CD4-positive, alpha-beta T cell (primary cell): ENCODE results near the gene PPFIBP2. TPM values are rescaled to one million over a fixed set of nuclear protein-coding genes. Genes with fewer than 3 reads are reported as not detected.

ENCODE experiments used
- ATAC-seq: fragments of 200-7000 bp; cut with Tn5 transposase; one replicate; pipeline ENCODE4 v1.10.0; 2022; ENCODE audit warnings: mild to moderate bottlenecking; ENCODE audit not compliant: poor library complexity
- CTCF ChIA-PET: fragments of 350-600 bp; sonication (Branson Sonifier 250); formaldehyde crosslinking; loops from one replicate; lab custom pipeline; 2021; ENCODE audit warnings: antibody characterized with exemption, inconsistent platforms; lab: Charles Lee
- POLR2A ChIA-PET: fragments of 350-600 bp; sonication (Branson Sonifier 250); formaldehyde crosslinking; loops from one replicate; lab custom pipeline; 2021; ENCODE audit warnings: antibody characterized with exemption, inconsistent platforms; lab: Charles Lee
- DNase-seq, 14 experiments: peaks; one replicate each; pipeline ENCODE4 v3.0.0-alpha.2; 2013 to 2020; ENCODE audit warnings: mixed read lengths in 2 of 14
- H3K27ac ChIP-seq, 2 donors: one replicate each; pipeline versions ENCODE4 v1.5.1 to v1.7.0; 2013; ENCODE audit warnings: low read length in 2 of 2, low read depth in 1 of 2, mild to moderate bottlenecking in 1 of 2
- H3K27me3 ChIP-seq, 2 experiments: 1 replicate in 1 of 2; 2 replicates in 1 of 2; pipeline versions ENCODE4 v1.6.1 to v1.7.0; 2013; ENCODE audit warnings: low read length in 2 of 2, control low read depth in 1 of 2, mild to moderate bottlenecking in 1 of 2, moderate library complexity in 1 of 2; ENCODE audit not compliant: insufficient read depth in 2 of 2, control insufficient read depth in 1 of 2
- H3K36me3 ChIP-seq: one replicate; pipeline ENCODE4 v1.6.1; 2013; ENCODE audit warnings: low read length, control low read depth; ENCODE audit not compliant: insufficient read depth
- H3K4me1 ChIP-seq: one replicate; pipeline ENCODE4 v1.6.1; 2013; ENCODE audit warnings: low read length, control low read depth; ENCODE audit not compliant: insufficient read depth
- H3K4me3 ChIP-seq: one replicate; pipeline ENCODE4 v1.5.1; 2013; ENCODE audit warnings: mild to moderate bottlenecking, low read length, moderate library complexity
- H3K9me3 ChIP-seq, 2 experiments: 1 replicate in 1 of 2; 2 replicates in 1 of 2; pipeline versions ENCODE4 v1.6.1 to v1.7.0; 2013; ENCODE audit warnings: low read length in 2 of 2, mild to moderate bottlenecking in 2 of 2, control low read depth in 1 of 2, moderate library complexity in 1 of 2; ENCODE audit not compliant: control insufficient read depth in 1 of 2, insufficient read depth in 1 of 2
- H3K27ac Mint-ChIP-seq: one replicate; pipeline ENCODE4 v1.8.0; 2020; ENCODE audit warnings: mixed read lengths
- H3K27me3 Mint-ChIP-seq: one replicate; pipeline ENCODE4 v1.8.0; 2021; ENCODE audit warnings: mixed read lengths
- H3K36me3 Mint-ChIP-seq: one replicate; pipeline ENCODE4 v1.8.0; 2021; ENCODE audit warnings: low read depth, mixed read lengths
- H3K4me1 Mint-ChIP-seq: one replicate; pipeline ENCODE4 v1.8.0; 2021; ENCODE audit warnings: low read depth, mixed read lengths
- H3K4me3 Mint-ChIP-seq: one replicate; pipeline ENCODE4 v1.8.0; 2020; ENCODE audit warnings: mild to moderate bottlenecking, mixed read lengths
- H3K9me3 Mint-ChIP-seq: one replicate; pipeline ENCODE4 v1.8.0; 2020; ENCODE audit warnings: mixed read lengths
- intact Hi-C, 2 experiments: fragments of 100-400 bp; cut with DNase I in 1 of 2; cut with micrococcal nuclease in 1 of 2; formaldehyde crosslinking; loops; one replicate each; pipeline versions ENCODE4 v1.15.1 to v1.9.0; 2023 to 2025; cut with DNase I, micrococcal nuclease
- total RNA-seq, 174 experiments: library from RNA in 2 of 174; stranded (reverse) in 2 of 174; gene quantifications; one replicate each; pipeline ENCODE4 v1.2.3 and lab custom pipeline; 2021 to 2026
- TF ChIP-seq, protein P1 (sequence below): fragments of 200-600 bp; IDR thresholded peaks from one replicate; pipeline ENCODE4 v1.8.0; 2022; ENCODE audit warnings: antibody characterized with exemption, mild to moderate bottlenecking

Gene PPFIBP2
- total RNA-seq, 2 experiments from 2014 or later: 27.0 to 35.9 TPM

DNA sequence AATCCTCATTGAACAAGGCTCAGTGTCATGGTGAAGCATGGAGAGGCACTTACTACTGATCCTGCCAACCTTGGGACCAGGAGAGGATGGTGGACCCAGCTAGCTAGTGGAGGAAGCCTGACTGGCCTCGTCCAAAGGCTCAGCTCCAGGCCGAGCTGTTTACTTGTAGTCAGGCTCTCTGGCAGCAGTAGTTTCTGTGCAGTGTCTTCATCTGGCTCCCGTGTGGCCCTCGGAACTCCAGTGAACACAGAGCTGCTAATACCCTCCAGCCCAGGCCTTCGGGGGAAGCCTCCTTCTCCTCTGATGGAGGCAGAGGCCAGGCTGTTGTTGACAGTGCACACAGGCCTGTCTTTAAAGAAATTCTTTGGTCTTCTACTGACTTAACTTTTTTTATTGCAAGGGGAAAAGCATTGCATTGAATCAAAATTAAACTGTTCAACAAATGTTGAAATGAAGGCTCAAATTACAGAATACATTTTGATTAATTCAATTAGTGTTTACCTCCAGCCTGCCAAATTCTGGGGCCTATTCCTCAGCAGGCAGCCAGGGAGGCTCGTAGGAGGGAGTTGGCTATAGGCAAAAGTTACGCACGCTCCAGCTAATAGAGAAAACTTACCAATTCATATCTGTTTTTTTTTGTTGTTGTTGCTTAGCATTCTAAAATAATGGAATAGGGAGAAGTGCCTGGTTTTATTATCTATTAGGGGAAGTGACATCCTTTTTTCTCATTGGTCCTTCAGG is 18.8 kb downstream of the PPFIBP2 start:
- Mint-ChIP-seq H3K4me3 (no peak overlapping the region), H3K27me3 (no peaks in the 10 kb centered on the region), H3K9me3 (no peaks in the 10 kb centered on the region), H3K36me3 (no peaks in the 10 kb centered on the region), H3K27ac (no peak overlapping the region), H3K4me1 (peaks cover 90% of the 10 kb centered on the region)
- Histone ChIP-seq H3K4me3 (no peak overlapping the region), H3K27me3 (no peaks in the 10 kb centered on the region), H3K36me3 (no peaks in the 10 kb centered on the region), H3K27ac (no peak overlapping the region), H3K9me3 (no peaks in the 10 kb centered on the region), H3K4me1 (peaks cover 8% of the 10 kb centered on the region)
- DNase-seq: no peak
- TF ChIP-seq, protein P1, sequence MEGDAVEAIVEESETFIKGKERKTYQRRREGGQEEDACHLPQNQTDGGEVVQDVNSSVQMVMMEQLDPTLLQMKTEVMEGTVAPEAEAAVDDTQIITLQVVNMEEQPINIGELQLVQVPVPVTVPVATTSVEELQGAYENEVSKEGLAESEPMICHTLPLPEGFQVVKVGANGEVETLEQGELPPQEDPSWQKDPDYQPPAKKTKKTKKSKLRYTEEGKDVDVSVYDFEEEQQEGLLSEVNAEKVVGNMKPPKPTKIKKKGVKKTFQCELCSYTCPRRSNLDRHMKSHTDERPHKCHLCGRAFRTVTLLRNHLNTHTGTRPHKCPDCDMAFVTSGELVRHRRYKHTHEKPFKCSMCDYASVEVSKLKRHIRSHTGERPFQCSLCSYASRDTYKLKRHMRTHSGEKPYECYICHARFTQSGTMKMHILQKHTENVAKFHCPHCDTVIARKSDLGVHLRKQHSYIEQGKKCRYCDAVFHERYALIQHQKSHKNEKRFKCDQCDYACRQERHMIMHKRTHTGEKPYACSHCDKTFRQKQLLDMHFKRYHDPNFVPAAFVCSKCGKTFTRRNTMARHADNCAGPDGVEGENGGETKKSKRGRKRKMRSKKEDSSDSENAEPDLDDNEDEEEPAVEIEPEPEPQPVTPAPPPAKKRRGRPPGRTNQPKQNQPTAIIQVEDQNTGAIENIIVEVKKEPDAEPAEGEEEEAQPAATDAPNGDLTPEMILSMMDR: no peak
- POLR2A ChIA-PET: interaction anchor here (0.9 to 1.1 kb wide), 2 partner anchors 9 to 20 kb away, joined by 4 to 5 read pairs; no protein-coding TSS in a partner anchor
- intact Hi-C loops: no loop called here
- CTCF ChIA-PET: no interaction called here
- ATAC-seq: no peak

DNA sequence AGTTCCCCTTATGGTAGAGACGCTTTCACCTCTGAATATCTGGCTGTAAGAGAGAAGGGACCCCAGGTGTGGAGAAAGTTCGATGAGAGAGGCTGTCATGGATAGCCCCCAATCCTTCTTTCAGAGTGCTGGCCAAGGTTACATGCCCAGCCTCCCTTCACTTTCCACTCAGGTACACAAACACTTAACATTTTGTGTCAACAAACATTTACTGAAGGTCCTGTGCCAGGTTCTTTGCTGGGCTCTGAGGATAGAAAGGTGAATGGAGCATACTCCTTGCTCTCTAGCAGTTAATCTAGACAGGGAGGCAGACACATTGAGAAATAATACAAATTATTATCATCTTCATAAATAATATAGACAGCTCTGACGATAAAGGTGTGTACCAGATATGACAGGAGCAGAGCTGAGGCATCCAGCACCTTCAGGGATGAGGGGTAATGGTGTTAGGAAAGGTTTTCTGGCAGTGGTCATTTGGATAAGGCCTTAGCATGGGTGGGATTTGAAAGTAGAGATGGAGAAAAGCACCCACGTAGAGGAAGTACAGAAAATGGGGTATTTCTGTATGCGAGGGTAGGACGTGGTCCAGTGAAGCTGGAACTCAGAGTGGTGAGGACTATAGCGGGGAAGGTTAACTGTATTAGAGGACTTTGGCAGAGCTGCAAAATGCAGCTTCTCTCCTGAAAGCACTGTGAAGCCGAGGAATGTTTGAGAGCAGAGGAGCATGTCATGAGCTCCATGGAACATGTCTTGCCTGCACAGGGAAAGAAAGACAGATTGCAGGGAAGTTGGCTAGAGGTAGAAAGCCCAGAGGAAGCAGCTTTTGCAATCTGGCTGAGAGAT is 19.6 kb downstream of the PPFIBP2 start:
- Histone ChIP-seq H3K27ac (no peak overlapping the region), H3K4me1 (peaks cover 4% of the 10 kb centered on the region), H3K27me3 (no peaks in the 10 kb centered on the region), H3K9me3 (no peaks in the 10 kb centered on the region), H3K4me3 (no peak overlapping the region), H3K36me3 (no peaks in the 10 kb centered on the region)
- POLR2A ChIA-PET: interaction anchor here (1.1 to 1.5 kb wide), 2 partner anchors 13 to 18 kb away, joined by 4 read pairs; no protein-coding TSS in a partner anchor
- no peak for ATAC-seq
- Mint-ChIP-seq H3K4me1 (peaks cover 90% of the 10 kb centered on the region), H3K4me3 (no peak overlapping the region), H3K9me3 (no peaks in the 10 kb centered on the region), H3K27ac (no peak overlapping the region), H3K36me3 (no peaks in the 10 kb centered on the region), H3K27me3 (no peaks in the 10 kb centered on the region)
- TF ChIP-seq, protein P1: no peak
- no peak for DNase-seq
- CTCF ChIA-PET: no interaction called here
- intact Hi-C loops: no loop called here

DNA sequence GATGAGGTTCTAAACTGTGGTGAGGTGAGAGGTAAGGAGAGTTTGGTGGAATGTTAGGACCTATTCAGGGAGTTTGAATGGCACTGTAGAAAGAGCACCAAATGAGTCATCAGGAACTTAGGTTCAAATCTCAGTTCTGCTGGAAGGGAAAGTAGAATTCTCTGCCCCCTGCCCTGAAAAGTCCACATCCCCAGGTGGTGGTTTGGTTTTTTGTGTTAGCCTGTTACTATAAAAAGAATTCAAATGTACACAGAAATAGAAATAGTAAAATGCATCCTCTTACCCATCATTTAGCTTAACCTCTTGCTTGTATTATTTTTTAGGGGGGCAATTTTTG is 20.2 kb downstream of the PPFIBP2 start:
- ChIA-PET CTCF (interaction anchor here (2.2 kb wide), 1 partner anchor 38 kb away, joined by 4 read pairs; no protein-coding TSS in a partner anchor), POLR2A (interaction anchor here (1.1 to 1.5 kb wide), 2 partner anchors 13 to 19 kb away, joined by 4 read pairs; no protein-coding TSS in a partner anchor)
- no peaks in the 10 kb centered on the region for H3K36me3 Mint-ChIP-seq
- H3K27me3 Mint-ChIP-seq: no peaks in the 10 kb centered on the region
- TF ChIP-seq, protein P1: no peak
- intact Hi-C loops: no loop called here
- H3K27me3 ChIP-seq: no peaks in the 10 kb centered on the region
- H3K27ac ChIP-seq: no peak overlapping the region
- no peaks in the 10 kb centered on the region for H3K36me3 ChIP-seq
- no peak overlapping the region for H3K4me3 Mint-ChIP-seq
- no peak overlapping the region for H3K27ac Mint-ChIP-seq
- ATAC-seq (no peak), DNase-seq (no peak)
- H3K4me1 ChIP-seq: no peaks in the 10 kb centered on the region
- no peak overlapping the region for H3K4me3 ChIP-seq
- no peaks in the 10 kb centered on the region for H3K9me3 ChIP-seq
- peaks cover 90% of the 10 kb centered on the region for H3K4me1 Mint-ChIP-seq
- no peaks in the 10 kb centered on the region for H3K9me3 Mint-ChIP-seq
